ENCODE results near the gene GAST. TPM values are rescaled to one million over a fixed set of nuclear protein-coding genes. Genes with fewer than 3 reads are reported as not detected.
A peak's percentile ranks its signal among the peaks of the same experiment; 100 is the strongest.

GAST gene
- total and polyA plus RNA-seq, 2 of the 13 experiments (the other 11 are each of a cell fraction or from before 2014, with no cell fraction given): 0.32 to 0.42 TPM

- TF ChIP-seq HES4 (CRISPR knock-in tag; IDR thresholded peaks at IDR 0.05; ENCODE audit: borderline replicate concordance) (peak; percentile 86; the same call in 1 of the 2 replicates), FOXK2 (IDR thresholded peaks at IDR 0.05) (peak; percentile 48; the same call in 1 of the 2 replicates), FOXA1 (IDR thresholded peaks at IDR 0.05) (no peak), FOXA1 (CRISPR knock-in tag; IDR thresholded peaks at IDR 0.05) (peak; percentile 78), ZIK1 (CRISPR knock-in tag; IDR thresholded peaks at IDR 0.05; ENCODE audit: borderline replicate concordance, low read depth) (peak; percentile 95; the same call in 1 of the 2 replicates), ZNF558 (CRISPR knock-in tag; IDR thresholded peaks at IDR 0.05; ENCODE audit: borderline replicate concordance) (peak; percentile 99), ZBTB3 (CRISPR knock-in tag; IDR thresholded peaks at IDR 0.05; ENCODE audit: borderline replicate concordance, low read depth) (peak; percentile 93), ETV5 (CRISPR knock-in tag; IDR thresholded peaks at IDR 0.05; ENCODE audit: borderline replicate concordance) (peak; percentile 94), HOXA9 (CRISPR knock-in tag; IDR thresholded peaks at IDR 0.05; ENCODE audit: borderline replicate concordance) (no peak), ZNF234 (CRISPR knock-in tag; conservative IDR thresholded peaks at IDR 0.05) (no peak), GMEB2 (CRISPR knock-in tag; IDR thresholded peaks at IDR 0.05; ENCODE audit: low read depth) (peak; percentile 98), SMAD9 (CRISPR knock-in tag; IDR thresholded peaks at IDR 0.05) (peak; percentile 93; the same call in 1 of the 2 replicates), ZNF33A (CRISPR knock-in tag; IDR thresholded peaks at IDR 0.05; ENCODE audit: borderline replicate concordance) (no peak), MTA3 (CRISPR knock-in tag; IDR thresholded peaks at IDR 0.05) (0 out of 2 replicates have a peak, but pooled peaks have one; percentile 78), ZNF687 (CRISPR knock-in tag; IDR thresholded peaks at IDR 0.05) (peak; percentile 95), HINFP (CRISPR knock-in tag; IDR thresholded peaks at IDR 0.05; ENCODE audit: low read depth) (peak; percentile 63; the same call in 1 of the 2 replicates), ZBTB14 (CRISPR knock-in tag; IDR thresholded peaks at IDR 0.05) (no peak; the same call in 1 of the 2 replicates)
Measured at GRCh38 chr17:41688641-41689496, 23.3 kb upstream of the GAST start, which contains the start of gene EIF1 (continued).

Data from HepG2 (cell line).